ENCODE data around the gene TBP.
"Not testable (repeated sequence)": the region's sequence is repeated elsewhere in the genome, so short reads cannot be mapped to it uniquely, and the experiment has no call there.

The TBP gene

DNA sequence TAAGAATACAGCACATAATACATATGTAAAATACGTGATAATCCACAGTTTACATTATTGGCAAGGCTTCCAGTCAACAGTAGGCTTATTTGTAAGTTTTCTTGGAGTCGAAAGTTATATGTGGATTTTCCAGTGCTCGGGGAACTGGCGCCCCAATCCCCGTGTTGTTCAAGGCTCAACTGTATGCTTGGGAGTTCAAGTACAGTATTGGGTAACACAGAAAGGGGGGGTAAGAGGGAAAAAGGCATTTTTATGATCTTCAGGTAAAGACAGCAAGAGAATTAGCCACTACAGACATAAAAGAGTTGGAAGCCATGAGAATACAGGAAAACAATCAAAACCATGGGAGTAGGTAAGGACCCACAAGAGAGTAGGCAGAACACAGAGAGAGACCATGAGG lies 17.5 kb upstream of the TBP start:
- no peak for DNase-seq

DNA sequence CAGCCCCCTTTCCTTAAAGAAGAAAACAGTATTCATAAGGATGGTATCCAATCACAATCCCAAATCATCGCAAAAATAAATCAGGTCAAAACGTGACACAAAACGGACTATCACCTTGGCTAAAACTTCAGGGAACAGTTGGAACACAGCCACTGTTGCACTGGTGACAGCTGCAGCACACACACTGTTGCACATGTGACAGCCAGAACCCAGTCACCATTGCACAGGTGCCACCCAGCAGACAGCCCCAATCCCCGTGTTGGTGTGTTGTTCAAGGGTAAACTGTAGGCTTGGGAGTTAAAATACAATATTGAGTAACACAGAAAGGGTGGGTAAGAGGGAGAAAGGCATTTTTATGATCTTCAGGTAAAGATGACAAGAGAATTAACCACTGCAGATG lies 16.8 kb upstream of the TBP start:
- DNase-seq = no peak

DNA sequence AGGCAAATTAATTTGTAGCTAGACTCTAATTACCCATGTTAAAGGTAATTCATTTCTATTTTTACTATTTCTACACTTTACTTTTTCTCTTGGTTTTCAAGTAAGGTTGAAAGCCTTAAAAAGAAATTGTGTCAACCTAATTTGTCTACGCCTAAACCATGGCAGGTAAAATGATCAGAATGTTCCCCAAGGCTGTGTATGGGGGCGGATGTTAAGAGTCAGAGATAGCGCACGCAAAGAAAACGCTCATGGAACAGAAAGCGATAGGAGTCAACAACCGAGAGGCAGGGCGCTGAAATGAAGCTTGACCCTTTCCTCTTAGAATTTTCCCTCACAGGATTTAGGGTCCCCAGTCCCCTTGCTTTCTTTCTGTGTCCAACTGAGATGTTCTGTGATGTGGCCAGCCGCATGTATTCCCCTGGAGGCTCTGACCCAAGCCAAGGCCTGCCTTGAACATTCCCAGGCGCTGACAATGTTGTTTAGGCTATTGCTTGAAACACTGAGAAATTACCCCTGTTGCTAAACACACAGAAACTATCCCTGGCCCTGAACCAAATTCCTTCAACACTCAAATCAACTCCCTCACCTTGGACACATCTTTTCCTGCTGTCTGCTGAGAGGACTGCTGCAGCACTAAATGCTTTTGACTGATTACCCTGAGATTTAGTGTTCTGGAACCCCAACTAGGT lies 12.0 kb upstream of the TBP start:
- DNase-seq = no peak

DNA sequence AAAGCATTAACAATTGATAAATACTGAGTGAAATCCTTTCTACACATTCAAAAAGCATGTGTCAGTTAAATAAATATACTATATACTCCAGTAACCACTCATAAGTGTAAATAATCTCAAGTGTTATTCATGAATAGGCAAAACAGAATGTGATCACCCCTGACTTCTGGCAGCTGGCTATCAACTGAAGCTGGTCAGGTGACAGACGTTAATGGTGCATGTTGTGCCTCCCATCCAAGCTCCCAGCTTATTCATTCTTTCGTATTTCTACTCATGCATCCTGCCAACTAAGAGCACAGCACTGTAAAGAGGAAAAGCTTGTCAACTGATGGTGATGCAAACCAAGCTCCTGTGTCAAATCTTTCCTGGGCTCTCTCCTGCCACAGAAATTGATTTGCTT lies 8.8 kb upstream of the TBP start:
- no peak for DNase-seq

DNA sequence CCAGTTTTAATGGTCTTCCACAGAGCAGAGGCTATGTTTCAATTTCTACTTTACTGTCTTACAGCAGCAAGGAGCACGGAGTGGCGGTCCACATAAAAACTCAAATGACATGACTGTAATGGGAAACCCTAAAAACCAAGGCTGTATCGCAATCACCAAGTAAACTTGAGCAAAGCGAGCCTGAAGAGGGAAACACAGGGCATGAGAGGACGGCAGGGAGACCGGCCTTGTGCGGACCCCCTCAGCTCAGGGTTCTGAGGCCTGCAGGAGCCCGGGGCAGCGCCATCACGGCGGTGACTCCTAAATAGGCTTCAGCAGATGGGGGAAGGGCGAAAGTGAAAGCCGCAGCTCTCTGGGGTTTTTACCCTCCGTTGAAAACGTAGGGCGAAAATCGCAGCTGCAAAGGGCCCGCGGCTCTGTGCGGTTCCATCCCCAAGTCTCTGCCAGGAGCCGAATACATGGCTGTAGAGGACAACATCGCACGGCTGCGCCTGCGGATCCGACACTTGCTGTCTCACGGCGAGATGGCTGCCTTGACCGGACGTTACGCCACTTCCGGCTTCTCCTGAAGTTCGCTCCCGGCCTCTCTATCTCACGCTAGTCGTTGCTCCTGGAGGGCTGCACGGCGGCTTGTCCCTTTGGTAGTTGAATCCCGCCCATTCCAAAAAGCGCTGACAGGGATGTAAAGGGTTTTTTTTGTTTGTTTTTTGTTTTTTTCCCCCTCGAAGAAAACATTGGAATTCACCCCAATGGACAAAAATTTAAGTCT lies 1.2 kb upstream of the TBP start, which contains the start of gene PSMB1:
Gene PSMB1 (minus strand): TSS at position 543 of the 769 bp plus-strand sequence. CDS start 65 bp downstream, at position 478.
- DNase-seq = peak; percentile 85

DNA sequence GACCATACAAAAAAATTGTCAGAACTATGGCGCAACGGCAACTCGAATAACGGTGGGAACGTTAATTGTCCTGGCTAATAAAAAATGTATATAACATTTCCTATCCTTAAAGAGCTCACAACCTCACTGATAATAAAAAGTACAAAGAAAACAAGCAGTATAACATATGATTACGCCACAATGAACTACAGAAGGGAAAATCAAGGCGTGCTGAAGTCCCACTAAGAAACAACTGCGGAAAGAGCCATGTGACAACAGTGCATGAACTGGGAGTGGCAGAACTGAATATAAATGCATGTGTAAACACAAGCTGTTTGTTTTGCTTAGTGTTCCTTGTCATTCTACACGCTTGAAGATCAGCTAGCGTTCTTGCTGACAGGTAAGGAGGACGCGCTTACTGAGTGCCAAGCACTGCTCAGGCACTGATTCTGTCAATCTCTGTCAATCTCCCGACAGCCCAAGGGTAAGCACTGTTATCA lies 596 bp upstream of the TBP start:
- peak; percentile 62 for DNase-seq

DNA sequence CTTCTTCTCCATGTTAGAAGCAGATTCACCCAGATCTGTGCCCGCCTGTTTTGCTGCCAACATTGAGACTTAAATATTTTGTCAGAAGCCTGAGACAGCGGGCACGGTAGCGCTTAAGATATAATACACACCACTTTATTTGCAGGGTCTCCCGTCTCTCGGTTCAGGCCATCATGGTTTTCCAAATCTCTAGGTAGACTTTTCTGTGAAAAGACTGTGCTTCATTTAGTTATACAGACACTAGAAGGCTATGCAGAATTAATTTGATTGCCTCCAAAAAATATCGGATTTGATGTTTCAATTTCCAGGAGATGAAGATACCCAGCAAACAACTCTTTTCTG lies 598 bp downstream of the TBP start:
- no peak for DNase-seq

DNA sequence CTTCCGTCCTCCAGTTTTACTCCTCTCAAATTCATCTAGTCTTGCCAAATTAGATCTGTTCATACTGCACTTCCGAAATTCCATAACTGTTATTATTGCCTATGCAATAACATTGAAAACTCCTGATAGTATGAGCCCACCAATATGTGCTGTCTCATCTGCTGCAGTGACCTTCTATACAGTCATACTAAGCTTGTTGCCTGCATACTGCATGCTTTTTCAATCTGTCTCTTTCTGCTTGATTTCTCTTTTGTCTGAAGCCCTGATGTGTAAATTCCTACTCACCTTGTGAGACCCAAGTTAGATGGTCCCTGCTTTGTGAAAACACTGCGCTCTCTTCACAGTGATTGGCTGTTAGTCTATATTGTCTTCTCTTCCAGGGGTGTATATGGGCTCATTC lies 1.1 kb downstream of the TBP start:
- no peak for DNase-seq

DNA sequence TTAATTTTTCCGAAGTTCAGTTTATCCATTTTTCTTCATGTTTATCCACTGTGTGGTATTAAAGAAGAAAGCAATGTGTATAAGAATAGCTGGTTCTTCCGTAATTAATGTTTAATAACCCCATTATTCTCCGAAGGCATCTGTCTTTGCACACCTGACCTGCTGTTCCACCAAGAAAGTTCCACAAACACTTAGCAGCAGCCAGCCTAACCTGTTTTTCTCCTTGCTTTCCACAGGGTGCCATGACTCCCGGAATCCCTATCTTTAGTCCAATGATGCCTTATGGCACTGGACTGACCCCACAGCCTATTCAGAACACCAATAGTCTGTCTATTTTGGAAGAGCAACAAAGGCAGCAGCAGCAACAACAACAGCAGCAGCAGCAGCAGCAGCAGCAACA lies 7.4 kb downstream of the TBP start:
- DNase-seq = no peak

DNA sequence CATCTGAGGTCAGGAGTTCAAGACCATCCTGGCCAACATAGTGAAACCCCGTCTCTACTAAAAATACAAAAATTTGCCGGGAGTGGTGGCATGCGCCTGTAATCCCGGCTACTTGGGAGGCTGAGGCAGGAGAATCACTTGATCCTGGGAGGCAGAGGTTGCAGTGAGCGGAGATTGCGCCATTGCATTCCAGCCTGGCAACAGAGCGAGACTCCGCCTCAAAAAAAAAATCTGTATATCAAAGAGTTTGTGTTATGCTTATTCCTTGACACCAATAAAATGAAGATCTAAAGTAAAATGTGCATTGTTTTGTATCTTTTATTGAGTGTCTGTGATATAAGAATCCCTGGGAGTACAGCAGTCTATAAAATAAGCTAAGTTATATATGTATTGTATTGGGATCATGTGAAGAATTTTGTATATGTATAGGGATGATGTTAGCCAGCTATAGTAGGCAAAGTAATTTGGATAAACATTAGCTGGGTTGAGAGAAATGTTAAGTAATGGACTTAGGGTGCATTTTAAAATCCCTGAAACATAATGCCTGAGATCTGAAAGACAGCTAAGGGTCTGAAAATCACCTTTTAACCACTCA lies 10.9 kb downstream of the TBP start:
- DNase-seq = no peak

DNA sequence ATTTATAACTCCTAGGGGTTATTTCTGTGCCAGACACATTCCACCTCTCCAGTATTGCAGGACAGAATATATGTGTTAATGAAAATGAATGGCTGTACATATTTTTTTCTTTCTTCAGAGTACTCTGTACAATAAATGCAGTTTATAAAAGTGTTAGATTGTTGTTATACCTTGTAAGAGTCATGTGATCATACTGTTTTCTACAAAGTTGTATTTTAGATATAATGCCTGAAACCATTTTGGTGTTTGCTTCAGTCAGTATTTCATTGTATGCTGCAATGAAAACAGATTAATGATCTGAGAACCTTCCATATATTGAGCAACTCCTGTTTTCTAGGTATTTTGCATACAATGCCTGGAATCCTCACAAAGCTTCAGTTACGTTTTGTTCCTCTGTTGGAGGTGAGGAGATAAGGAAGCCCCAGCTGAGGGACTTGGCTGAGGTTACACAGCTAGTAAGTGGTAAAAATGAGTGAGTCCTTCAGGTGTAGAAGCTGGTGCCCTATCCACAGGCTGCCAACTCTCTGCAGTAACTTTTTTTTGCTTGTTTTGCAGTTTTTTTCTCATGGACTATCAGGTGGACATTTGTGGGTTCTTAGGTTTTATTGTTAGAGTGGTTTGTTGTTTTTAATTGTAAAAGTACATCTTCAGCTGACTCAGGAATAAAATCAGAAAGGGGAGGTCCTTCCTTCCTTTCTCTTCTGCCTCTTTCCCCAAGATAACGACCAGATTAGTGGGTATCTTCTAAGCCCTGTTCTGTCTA lies 18.7 kb downstream of the TBP start:
- DNase-seq = no peak

DNA sequence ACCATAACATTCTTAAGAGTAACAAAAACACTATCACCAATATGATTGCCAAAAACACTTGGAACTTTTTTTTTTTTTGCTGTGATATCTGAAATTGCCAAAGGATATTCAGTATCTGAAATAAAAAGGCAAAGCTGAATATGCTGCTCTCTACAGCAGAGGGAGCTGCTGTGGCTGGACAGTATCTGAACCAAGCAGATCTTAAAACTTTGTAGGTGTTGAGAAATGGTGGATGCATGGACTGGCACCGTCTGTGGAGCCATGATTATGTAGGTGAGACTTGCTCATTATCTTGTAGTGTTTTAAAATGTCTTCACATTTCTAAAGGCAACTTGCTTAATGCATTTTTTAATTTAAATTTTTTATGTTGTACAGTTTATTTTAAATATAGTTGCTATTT lies 21.1 kb downstream of the TBP start:
- no peak for DNase-seq

DNA sequence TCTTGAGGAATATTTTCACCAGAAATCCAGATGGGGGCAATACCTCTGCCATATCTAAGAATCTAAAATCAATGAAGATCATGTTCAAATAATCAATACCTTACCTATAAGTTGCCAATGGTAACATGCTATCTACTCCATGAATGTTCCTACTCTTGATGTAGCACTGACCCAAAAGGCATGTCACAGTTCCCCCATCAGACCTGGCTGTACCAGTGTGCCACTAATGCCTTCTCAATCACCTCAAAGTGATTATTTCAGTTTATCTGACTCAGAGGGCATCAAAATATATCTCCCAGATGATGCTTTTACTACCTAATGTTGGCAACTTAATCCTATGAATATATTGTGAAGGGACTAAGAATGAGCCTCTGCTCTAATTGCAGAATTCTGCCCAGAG lies 24.7 kb downstream of the TBP start:
- no peak for DNase-seq

DNA sequence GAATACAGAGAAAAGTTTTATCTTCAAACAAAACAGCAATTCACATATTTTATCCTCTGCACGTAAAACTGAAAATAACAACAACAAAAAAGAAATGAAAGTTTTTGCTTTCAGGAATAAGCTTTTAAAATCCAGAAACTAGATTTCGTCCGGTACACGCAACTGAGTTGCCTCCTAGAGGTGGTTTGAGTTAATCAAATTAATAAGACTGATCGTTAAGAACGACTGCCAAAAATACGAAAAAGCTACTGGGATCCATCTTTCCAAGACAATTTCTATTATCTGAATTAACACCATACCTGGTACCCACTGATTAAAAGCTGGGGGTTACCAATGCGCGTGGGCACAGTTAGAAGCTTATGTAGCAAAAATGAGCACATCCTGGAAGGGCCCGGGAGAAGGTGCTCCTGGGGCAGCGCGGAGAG lies 29.6 kb downstream of the TBP start:
- DNase-seq = no peak

DNA sequence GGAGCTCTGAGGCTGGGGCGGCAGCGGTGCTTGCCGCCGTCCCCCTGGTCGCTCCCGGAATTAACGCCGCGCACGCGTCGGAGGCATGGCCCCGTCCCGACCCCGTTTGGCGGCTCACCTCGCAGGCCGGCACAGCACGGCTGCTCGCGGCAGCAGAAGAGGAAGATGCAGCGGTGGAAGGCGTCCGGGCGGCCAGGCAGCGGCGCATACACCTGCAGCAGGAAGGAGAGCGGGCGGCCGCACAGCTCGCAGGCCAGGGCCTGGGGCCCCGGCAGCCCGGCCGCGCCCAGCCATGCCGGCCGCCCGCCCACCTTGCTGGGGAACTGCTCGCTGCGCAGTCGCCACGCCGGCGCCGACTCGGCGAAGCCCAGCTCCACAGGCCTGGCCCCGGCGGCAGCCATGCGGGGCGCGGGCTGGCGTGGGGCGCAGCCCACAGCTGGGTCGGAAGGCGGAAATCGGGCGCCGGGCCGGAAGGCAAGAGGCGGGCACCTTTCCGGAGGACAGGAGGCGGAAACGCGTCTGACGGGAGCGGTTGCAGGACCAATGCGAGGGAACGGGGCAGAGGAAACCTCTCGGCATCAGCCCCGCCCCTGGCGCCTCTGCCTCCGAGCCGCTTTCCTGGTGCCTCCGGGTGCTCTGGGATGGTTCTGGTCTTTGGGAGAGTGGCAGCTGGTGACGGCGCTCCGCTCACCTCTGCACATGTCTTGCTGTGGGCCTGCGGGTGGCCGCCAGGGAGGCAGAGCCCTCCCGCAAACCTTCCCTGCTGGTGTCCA lies 30.2 kb downstream of the TBP start, which contains the start of gene PDCD2:
Gene PDCD2 (minus strand): TSS at position 457 of the 773 bp plus-strand sequence. CDS start 56 bp downstream, at position 401.
- DNase-seq = peak; percentile 89

DNA sequence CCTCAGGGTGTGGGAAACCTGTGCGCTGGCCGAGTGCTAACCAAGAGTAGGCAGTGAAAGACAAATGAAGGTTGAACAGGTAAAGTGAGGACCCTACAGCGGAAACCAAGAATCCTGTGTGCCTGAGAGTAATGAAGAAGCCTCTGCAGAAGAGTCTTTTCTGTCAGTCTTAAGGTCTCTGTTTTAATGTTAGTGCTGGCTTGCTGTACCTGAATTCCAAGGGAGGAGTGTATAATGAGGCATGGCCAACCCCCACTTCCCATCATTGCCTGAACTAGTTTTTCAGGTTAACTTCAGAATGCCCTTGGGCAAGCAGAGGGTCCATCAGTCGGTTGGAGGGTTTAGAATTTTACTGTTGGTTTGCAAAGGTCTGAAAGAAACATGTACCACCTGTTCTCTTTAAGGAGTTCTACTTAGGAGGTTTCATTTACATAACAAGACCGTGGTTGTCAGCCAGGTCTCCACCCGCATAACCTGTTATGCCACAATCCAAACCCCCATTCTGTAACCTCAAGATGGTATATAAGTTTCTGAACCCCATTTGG lies 30.9 kb downstream of the TBP start:
- no peak for DNase-seq

DNA sequence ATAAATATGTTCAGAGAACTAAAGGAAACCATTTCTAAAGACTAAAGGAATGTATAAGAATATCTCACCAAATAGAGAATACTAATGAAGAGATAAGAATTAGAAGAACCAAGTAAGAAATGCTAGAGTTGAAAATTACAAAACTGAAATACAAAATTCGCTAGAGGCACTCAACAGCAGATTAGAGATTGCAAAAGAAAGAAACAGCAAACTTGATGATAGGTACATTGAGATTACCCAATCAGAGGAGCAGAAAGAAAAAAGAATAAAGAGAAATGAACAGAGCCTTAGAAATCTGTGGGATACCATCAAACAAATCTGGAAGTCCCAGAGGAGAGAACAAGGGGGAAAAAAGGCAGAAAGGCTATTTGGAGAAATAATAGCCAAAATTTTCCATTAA lies 36.6 kb downstream of the TBP start:
- DNase-seq = no peak

DNA sequence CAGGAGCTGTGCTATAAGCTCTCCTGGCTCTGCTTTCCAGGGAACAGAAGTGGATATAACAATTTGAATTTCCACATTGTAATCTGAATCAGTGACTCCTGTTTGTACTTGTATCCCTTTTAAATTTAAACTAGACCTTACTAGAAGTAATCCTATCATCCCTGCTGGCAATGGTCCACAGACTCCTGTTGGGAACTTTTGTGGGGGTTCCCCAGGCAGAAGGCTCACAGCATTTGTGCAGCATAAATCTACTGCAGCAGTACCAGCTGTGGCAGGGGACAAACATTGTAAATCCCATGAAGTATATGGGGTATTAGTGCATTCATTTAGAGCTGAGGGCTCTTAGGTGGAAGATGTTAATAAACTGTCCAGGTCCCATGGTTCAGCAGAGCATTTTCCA lies 42.3 kb downstream of the TBP start:
- DNase-seq = no peak

DNA sequence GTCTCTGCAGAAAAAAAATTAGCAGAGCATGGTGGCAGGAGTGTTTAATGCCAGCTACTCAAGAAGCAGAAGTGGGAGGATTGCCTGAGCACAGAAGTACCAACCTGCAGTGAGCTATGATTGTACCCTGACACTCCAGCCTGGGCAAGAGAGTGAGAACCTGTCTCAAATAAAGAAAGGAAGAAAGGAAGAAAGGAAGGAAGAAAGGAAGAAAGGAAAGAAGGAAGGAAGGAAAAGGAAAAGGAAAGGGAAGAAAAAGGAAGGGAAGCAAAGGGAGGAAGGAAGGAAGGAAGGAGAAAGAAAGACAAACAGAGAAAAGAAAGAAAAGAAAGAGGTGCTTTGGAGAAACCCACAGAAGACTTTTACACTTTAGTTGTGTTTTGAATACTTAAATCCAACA lies 43.1 kb downstream of the TBP start:
- DNase-seq = no peak

DNA sequence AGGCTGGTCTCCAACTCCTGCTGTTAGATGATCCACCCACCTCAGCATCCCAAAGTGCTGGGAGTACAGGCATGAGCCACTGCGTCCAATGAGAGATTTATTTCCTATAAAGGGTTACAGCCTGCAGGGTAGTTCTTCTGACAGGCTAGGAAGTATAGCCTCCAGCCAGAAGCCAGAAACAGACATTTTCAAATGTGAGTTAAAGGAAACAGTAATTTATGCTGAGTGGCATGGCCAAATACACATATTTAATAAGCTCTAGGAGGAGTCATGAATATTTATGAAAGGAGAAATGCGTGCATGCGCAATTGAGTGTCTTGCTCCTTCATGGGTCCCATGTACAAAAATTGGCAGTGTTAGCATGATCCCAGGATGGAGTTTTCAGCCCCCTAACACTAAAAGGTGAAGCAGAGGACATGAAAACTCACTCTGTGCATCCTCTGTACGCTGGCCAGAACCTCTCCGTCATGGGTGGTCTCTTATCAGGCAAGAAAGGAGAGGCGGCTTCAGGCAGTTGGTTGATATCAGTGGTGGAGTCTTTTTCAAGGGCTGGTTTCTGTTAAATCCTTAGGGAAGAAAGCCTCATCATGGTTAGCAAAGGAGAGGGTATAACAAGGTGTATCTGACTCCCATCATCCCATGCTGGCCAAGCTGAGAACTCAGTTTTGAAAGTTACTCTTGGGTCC lies 51.5 kb downstream of the TBP start:
- DNase-seq = no peak

DNA sequence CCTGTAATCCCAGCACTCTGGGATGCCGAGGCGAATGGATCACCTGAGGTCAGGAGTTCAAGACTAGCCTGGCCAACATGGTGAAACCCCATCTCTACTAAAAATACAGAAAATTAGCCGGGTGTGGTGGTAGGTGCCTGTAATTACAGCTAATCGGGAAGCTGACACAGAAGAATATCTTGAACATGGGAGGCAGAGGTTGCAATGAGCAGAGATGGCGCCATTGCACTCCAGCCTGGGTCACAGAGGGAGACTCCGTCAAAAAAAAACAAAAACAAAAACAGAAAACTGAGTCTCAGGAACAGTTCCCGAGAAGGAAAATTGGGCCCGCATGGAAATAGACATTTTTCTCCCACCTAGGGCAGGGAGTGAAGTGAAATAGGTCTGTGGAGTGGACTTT lies 55.1 kb downstream of the TBP start:
- not testable (repeated sequence) for DNase-seq
